ENCODE results near the gene EGFLAM.

Gene EGFLAM

GRCh38 chr5:38297830-38298608 is 39.7 kb downstream of the EGFLAM start:
- peaks cover 20% of the 10 kb centered on the region for H3K27me3 ChIP-seq (replicated peaks; ENCODE audit: control insufficient read depth, insufficient read depth, low read length)
- no peak overlapping the region for H3K9ac ChIP-seq (ENCODE audit: low read length)
- H3K4me1 ChIP-seq (ENCODE audit: control insufficient read depth, insufficient read depth, low read length): no peaks in the 10 kb centered on the region
- no peak for DNase-seq (ENCODE audit: low read depth)
- H3K9me3 ChIP-seq (ENCODE audit: control insufficient read depth, low read length): peaks cover 6% of the 10 kb centered on the region
- H3K36me3 ChIP-seq (ENCODE audit: control insufficient read depth, insufficient read depth, low read length, severe bottlenecking): no peaks in the 10 kb centered on the region
- H3K4me3 ChIP-seq (ENCODE audit: low read length): no peak overlapping the region

- DNase-seq (ENCODE audit: low read depth): no peak
These were observed 41.2 kb downstream of the EGFLAM start for GRCh38 chr5:38299585-38299984.

GRCh38 chr5:38305148-38305547 is 46.8 kb downstream of the EGFLAM start:
- no peak overlapping the region for H3K9ac ChIP-seq (ENCODE audit: low read length)
- peaks cover 33% of the 10 kb centered on the region for H3K9me3 ChIP-seq (ENCODE audit: control insufficient read depth, low read length)
- no peaks in the 10 kb centered on the region for H3K4me1 ChIP-seq (ENCODE audit: control insufficient read depth, insufficient read depth, low read length)
- no peaks in the 10 kb centered on the region for H3K36me3 ChIP-seq (ENCODE audit: control insufficient read depth, insufficient read depth, low read length, severe bottlenecking)
- DNase-seq (ENCODE audit: low read depth): no peak
- H3K4me3 ChIP-seq (ENCODE audit: low read length): no peak overlapping the region
- peaks cover 18% of the 10 kb centered on the region for H3K27me3 ChIP-seq (replicated peaks; ENCODE audit: control insufficient read depth, insufficient read depth, low read length)

More at GRCh38 chr5:38299585-38299984, 41.2 kb downstream of the EGFLAM start:
- Histone ChIP-seq H3K4me3 (ENCODE audit: low read length) (no peak overlapping the region), H3K9me3 (ENCODE audit: control insufficient read depth, low read length) (peaks cover 18% of the 10 kb centered on the region), H3K36me3 (ENCODE audit: control insufficient read depth, insufficient read depth, low read length, severe bottlenecking) (no peaks in the 10 kb centered on the region), H3K27me3 (replicated peaks; ENCODE audit: control insufficient read depth, insufficient read depth, low read length) (peaks cover 15% of the 10 kb centered on the region), H3K4me1 (ENCODE audit: control insufficient read depth, insufficient read depth, low read length) (no peaks in the 10 kb centered on the region), H3K9ac (ENCODE audit: low read length) (no peak overlapping the region)

- H3K27me3 ChIP-seq (replicated peaks; ENCODE audit: control insufficient read depth, insufficient read depth, low read length): peaks cover 12% of the 10 kb centered on the region
- H3K9me3 ChIP-seq (ENCODE audit: control insufficient read depth, low read length): peaks cover 29% of the 10 kb centered on the region
- H3K4me1 ChIP-seq (ENCODE audit: control insufficient read depth, insufficient read depth, low read length): no peaks in the 10 kb centered on the region
- DNase-seq (ENCODE audit: low read depth): no peak
- no peak overlapping the region for H3K4me3 ChIP-seq (ENCODE audit: low read length)
- no peaks in the 10 kb centered on the region for H3K36me3 ChIP-seq (ENCODE audit: control insufficient read depth, insufficient read depth, low read length, severe bottlenecking)
- no peak overlapping the region for H3K9ac ChIP-seq (ENCODE audit: low read length)
These were observed 49.5 kb downstream of the EGFLAM start for GRCh38 chr5:38307845-38308244.

- Histone ChIP-seq H3K27me3 (replicated peaks; ENCODE audit: control insufficient read depth, insufficient read depth, low read length) (no peaks in the 10 kb centered on the region), H3K9ac (ENCODE audit: low read length) (no peak overlapping the region), H3K36me3 (ENCODE audit: control insufficient read depth, insufficient read depth, low read length, severe bottlenecking) (no peaks in the 10 kb centered on the region), H3K9me3 (ENCODE audit: control insufficient read depth, low read length) (no peaks in the 10 kb centered on the region), H3K4me1 (ENCODE audit: control insufficient read depth, insufficient read depth, low read length) (peaks cover 9% of the 10 kb centered on the region), H3K4me3 (ENCODE audit: low read length) (no peak overlapping the region)
- DNase-seq (ENCODE audit: low read depth): peak; percentile 52
These were observed 58.3 kb downstream of the EGFLAM start for GRCh38 chr5:38316544-38317224.

GRCh38 chr5:38317868-38318267 is 59.5 kb downstream of the EGFLAM start:
- no peak for DNase-seq (ENCODE audit: low read depth)
- no peaks in the 10 kb centered on the region for H3K9me3 ChIP-seq (ENCODE audit: control insufficient read depth, low read length)
- no peaks in the 10 kb centered on the region for H3K36me3 ChIP-seq (ENCODE audit: control insufficient read depth, insufficient read depth, low read length, severe bottlenecking)
- H3K27me3 ChIP-seq (replicated peaks; ENCODE audit: control insufficient read depth, insufficient read depth, low read length): no peaks in the 10 kb centered on the region
- peaks cover 9% of the 10 kb centered on the region for H3K4me1 ChIP-seq (ENCODE audit: control insufficient read depth, insufficient read depth, low read length)
- no peak overlapping the region for H3K4me3 ChIP-seq (ENCODE audit: low read length)
- no peak overlapping the region for H3K9ac ChIP-seq (ENCODE audit: low read length)

GRCh38 chr5:38319491-38319890 is 61.1 kb downstream of the EGFLAM start:
- no peak overlapping the region for H3K4me3 ChIP-seq (ENCODE audit: low read length)
- no peak overlapping the region for H3K9ac ChIP-seq (ENCODE audit: low read length)
- no peaks in the 10 kb centered on the region for H3K27me3 ChIP-seq (replicated peaks; ENCODE audit: control insufficient read depth, insufficient read depth, low read length)
- no peaks in the 10 kb centered on the region for H3K9me3 ChIP-seq (ENCODE audit: control insufficient read depth, low read length)
- no peaks in the 10 kb centered on the region for H3K36me3 ChIP-seq (ENCODE audit: control insufficient read depth, insufficient read depth, low read length, severe bottlenecking)
- H3K4me1 ChIP-seq (ENCODE audit: control insufficient read depth, insufficient read depth, low read length): peaks cover 17% of the 10 kb centered on the region
- DNase-seq (ENCODE audit: low read depth): no peak

GRCh38 chr5:38321978-38322377 is 63.6 kb downstream of the EGFLAM start:
- no peaks in the 10 kb centered on the region for H3K9me3 ChIP-seq (ENCODE audit: control insufficient read depth, low read length)
- H3K4me1 ChIP-seq (ENCODE audit: control insufficient read depth, insufficient read depth, low read length): peaks cover 12% of the 10 kb centered on the region
- H3K9ac ChIP-seq (ENCODE audit: low read length): no peak overlapping the region
- no peaks in the 10 kb centered on the region for H3K36me3 ChIP-seq (ENCODE audit: control insufficient read depth, insufficient read depth, low read length, severe bottlenecking)
- DNase-seq (ENCODE audit: low read depth): no peak
- no peak overlapping the region for H3K4me3 ChIP-seq (ENCODE audit: low read length)
- no peaks in the 10 kb centered on the region for H3K27me3 ChIP-seq (replicated peaks; ENCODE audit: control insufficient read depth, insufficient read depth, low read length)

GRCh38 chr5:38323645-38324295 is 65.4 kb downstream of the EGFLAM start:
- Histone ChIP-seq H3K9ac (ENCODE audit: low read length) (no peak overlapping the region), H3K27me3 (replicated peaks; ENCODE audit: control insufficient read depth, insufficient read depth, low read length) (no peaks in the 10 kb centered on the region), H3K9me3 (ENCODE audit: control insufficient read depth, low read length) (no peaks in the 10 kb centered on the region), H3K4me3 (ENCODE audit: low read length) (peak overlapping the region; percentile 68), H3K4me1 (ENCODE audit: control insufficient read depth, insufficient read depth, low read length) (peaks cover 10% of the 10 kb centered on the region), H3K36me3 (ENCODE audit: control insufficient read depth, insufficient read depth, low read length, severe bottlenecking) (no peaks in the 10 kb centered on the region)
- DNase-seq (ENCODE audit: low read depth): peak; percentile 79

GRCh38 chr5:38329132-38329715 is 70.9 kb downstream of the EGFLAM start:
- H3K27me3 ChIP-seq (replicated peaks; ENCODE audit: control insufficient read depth, insufficient read depth, low read length): no peaks in the 10 kb centered on the region
- H3K9ac ChIP-seq (ENCODE audit: low read length): no peak overlapping the region
- no peak overlapping the region for H3K4me3 ChIP-seq (ENCODE audit: low read length)
- H3K9me3 ChIP-seq (ENCODE audit: control insufficient read depth, low read length): no peaks in the 10 kb centered on the region
- no peaks in the 10 kb centered on the region for H3K36me3 ChIP-seq (ENCODE audit: control insufficient read depth, insufficient read depth, low read length, severe bottlenecking)
- peaks cover 4% of the 10 kb centered on the region for H3K4me1 ChIP-seq (ENCODE audit: control insufficient read depth, insufficient read depth, low read length)
- no peak for DNase-seq (ENCODE audit: low read depth)

- Histone ChIP-seq H3K9ac (ENCODE audit: low read length) (no peak overlapping the region), H3K36me3 (ENCODE audit: control insufficient read depth, insufficient read depth, low read length, severe bottlenecking) (no peaks in the 10 kb centered on the region), H3K4me1 (ENCODE audit: control insufficient read depth, insufficient read depth, low read length) (no peaks in the 10 kb centered on the region), H3K4me3 (ENCODE audit: low read length) (no peak overlapping the region), H3K9me3 (ENCODE audit: control insufficient read depth, low read length) (no peaks in the 10 kb centered on the region), H3K27me3 (replicated peaks; ENCODE audit: control insufficient read depth, insufficient read depth, low read length) (no peaks in the 10 kb centered on the region)
- no peak for DNase-seq (ENCODE audit: low read depth)
These were observed 71.8 kb downstream of the EGFLAM start for GRCh38 chr5:38330207-38330606.
